Measurements from ENCODE around the gene MYOM1. TPM values are rescaled to one million over a fixed set of nuclear protein-coding genes. Genes with fewer than 3 reads are reported as not detected.
A peak's percentile ranks its signal among the peaks of the same experiment; 100 is the strongest.
"Not testable (repeated sequence)": the region's sequence is repeated elsewhere in the genome, so short reads cannot be mapped to it uniquely, and the experiment has no call there.

Gene MYOM1
- total RNA-seq, 1 donor from 2014 or later = 0.57 TPM

GRCh38 chr18:3066341-3067110 lies 153.2 kb downstream of the MYOM1 start:
- Mint-ChIP-seq H3K27ac (ENCODE audit: unreplicated experiment) (no peak overlapping the region), H3K27me3 (ENCODE audit: low read depth, unreplicated experiment) (peaks cover 5% of the 10 kb centered on the region), H3K4me3 (ENCODE audit: unreplicated experiment) (no peak overlapping the region), H3K9me3 (ENCODE audit: unreplicated experiment) (no peaks in the 10 kb centered on the region), H3K36me3 (ENCODE audit: low read depth, unreplicated experiment) (no peaks in the 10 kb centered on the region), H3K4me1 (ENCODE audit: low read depth, unreplicated experiment) (no peaks in the 10 kb centered on the region)
- no peak overlapping the region for H3K27ac ChIP-seq (ENCODE audit: low read depth, low read length)
- no peaks in the 10 kb centered on the region for H3K79me2 ChIP-seq (ENCODE audit: insufficient read depth, low read length)
- FAIRE-seq (no peak), DNase-seq (ENCODE audit: low read depth) (no peak)
- H3K4me2 ChIP-seq (ENCODE audit: low read length) = no peak overlapping the region
- H4K20me1 ChIP-seq (ENCODE audit: insufficient read depth, low read length) = no peaks in the 10 kb centered on the region
- H3K27me3 ChIP-seq (ENCODE audit: insufficient read depth, low read length) = no peaks in the 10 kb centered on the region
- H2AFZ ChIP-seq (ENCODE audit: low read depth, low read length) = no peak overlapping the region
- H3K9ac ChIP-seq (ENCODE audit: low read length) = no peak overlapping the region
- TF ChIP-seq EZH2 (IDR thresholded peaks at IDR 0.05; ENCODE audit: insufficient read depth, low read length) = no peak
- TF ChIP-seq, protein P1, sequence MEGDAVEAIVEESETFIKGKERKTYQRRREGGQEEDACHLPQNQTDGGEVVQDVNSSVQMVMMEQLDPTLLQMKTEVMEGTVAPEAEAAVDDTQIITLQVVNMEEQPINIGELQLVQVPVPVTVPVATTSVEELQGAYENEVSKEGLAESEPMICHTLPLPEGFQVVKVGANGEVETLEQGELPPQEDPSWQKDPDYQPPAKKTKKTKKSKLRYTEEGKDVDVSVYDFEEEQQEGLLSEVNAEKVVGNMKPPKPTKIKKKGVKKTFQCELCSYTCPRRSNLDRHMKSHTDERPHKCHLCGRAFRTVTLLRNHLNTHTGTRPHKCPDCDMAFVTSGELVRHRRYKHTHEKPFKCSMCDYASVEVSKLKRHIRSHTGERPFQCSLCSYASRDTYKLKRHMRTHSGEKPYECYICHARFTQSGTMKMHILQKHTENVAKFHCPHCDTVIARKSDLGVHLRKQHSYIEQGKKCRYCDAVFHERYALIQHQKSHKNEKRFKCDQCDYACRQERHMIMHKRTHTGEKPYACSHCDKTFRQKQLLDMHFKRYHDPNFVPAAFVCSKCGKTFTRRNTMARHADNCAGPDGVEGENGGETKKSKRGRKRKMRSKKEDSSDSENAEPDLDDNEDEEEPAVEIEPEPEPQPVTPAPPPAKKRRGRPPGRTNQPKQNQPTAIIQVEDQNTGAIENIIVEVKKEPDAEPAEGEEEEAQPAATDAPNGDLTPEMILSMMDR (IDR thresholded peaks at IDR 0.05; ENCODE audit: insufficient read depth, low read depth, low read length) = no peak
- no peaks in the 10 kb centered on the region for H3K4me1 ChIP-seq (ENCODE audit: insufficient read depth, low read length)
- no peaks in the 10 kb centered on the region for H3K36me3 ChIP-seq (ENCODE audit: insufficient read depth, low read length)
- no peaks in the 10 kb centered on the region for H3K9me3 ChIP-seq (ENCODE audit: insufficient read depth, low read depth, low read length)
- H3K4me3 ChIP-seq (ENCODE audit: insufficient read depth, low read depth, low read length) = no peak overlapping the region

GRCh38 chr18:3063766-3064165 lies 156.0 kb downstream of the MYOM1 start:
- not testable (repeated sequence) for H3K27me3 Mint-ChIP-seq (ENCODE audit: low read depth, unreplicated experiment); H3K27me3 ChIP-seq (ENCODE audit: insufficient read depth, low read length); H3K27ac Mint-ChIP-seq (ENCODE audit: unreplicated experiment); H3K36me3 Mint-ChIP-seq (ENCODE audit: low read depth, unreplicated experiment); H2AFZ ChIP-seq (ENCODE audit: low read depth, low read length); H4K20me1 ChIP-seq (ENCODE audit: insufficient read depth, low read length); H3K79me2 ChIP-seq (ENCODE audit: insufficient read depth, low read length); H3K4me1 ChIP-seq (ENCODE audit: insufficient read depth, low read length); H3K9ac ChIP-seq (ENCODE audit: low read length); H3K4me3 Mint-ChIP-seq (ENCODE audit: unreplicated experiment); H3K9me3 ChIP-seq (ENCODE audit: insufficient read depth, low read depth, low read length); H3K4me1 Mint-ChIP-seq (ENCODE audit: low read depth, unreplicated experiment); H3K27ac ChIP-seq (ENCODE audit: low read depth, low read length); H3K36me3 ChIP-seq (ENCODE audit: insufficient read depth, low read length); FAIRE-seq; H3K4me3 ChIP-seq (ENCODE audit: insufficient read depth, low read depth, low read length); DNase-seq (ENCODE audit: low read depth); H3K4me2 ChIP-seq (ENCODE audit: low read length); H3K9me3 Mint-ChIP-seq (ENCODE audit: unreplicated experiment)

DNA sequence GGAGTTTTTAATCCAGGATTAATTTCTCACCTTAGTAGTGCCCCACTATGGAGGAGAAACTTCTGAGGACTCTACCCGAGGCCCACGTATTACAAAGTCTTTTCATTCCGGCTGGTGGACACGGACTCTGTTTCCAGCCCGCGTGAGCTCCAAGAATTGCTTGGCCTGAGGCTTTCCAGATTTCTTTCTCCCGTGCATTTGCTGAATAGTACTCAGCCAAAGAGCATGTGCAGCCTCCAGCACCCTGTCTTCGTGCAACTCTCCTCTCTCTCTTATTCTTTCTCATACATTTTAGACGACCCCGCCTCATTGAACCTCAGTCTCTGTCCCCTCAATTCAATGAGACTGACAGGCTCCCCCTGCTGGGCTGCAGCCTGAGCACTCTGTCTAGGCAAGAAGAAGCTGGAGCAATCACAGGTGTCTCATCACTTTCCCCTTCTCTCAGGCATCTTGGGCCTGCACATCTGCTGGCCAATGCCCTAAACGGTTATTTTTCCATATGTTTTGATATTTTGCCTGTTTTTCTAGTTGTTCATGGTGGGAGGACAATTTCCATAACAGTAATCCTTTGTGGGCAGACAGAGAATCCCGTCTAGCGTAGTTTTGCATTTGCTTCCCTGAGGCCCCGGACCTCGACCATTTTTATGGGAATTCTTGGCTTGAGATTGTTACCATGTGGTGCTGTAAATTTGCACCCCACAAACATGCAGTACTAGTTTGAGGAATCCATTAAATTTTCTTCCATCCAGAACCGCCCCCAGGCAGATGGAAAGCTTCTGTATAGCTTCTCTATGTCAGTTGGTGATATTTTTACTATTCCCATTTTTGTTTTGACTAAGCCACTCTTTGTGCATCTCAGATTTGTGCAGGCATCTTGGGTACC lies 156.7 kb downstream of the MYOM1 start:
- Histone ChIP-seq H3K9me3 (ENCODE audit: insufficient read depth, low read depth, low read length) (no peaks in the 10 kb centered on the region), H3K27ac (ENCODE audit: low read depth, low read length) (no peak overlapping the region), H3K79me2 (ENCODE audit: insufficient read depth, low read length) (no peaks in the 10 kb centered on the region), H3K27me3 (ENCODE audit: insufficient read depth, low read length) (no peaks in the 10 kb centered on the region), H3K4me1 (ENCODE audit: insufficient read depth, low read length) (no peaks in the 10 kb centered on the region), H3K4me2 (ENCODE audit: low read length) (peak overlapping the region; percentile 34), H3K9ac (ENCODE audit: low read length) (no peak overlapping the region), H4K20me1 (ENCODE audit: insufficient read depth, low read length) (no peaks in the 10 kb centered on the region), H2AFZ (ENCODE audit: low read depth, low read length) (no peak overlapping the region), H3K4me3 (ENCODE audit: insufficient read depth, low read depth, low read length) (no peak overlapping the region), H3K36me3 (ENCODE audit: insufficient read depth, low read length) (no peaks in the 10 kb centered on the region)
- H3K4me1 Mint-ChIP-seq (ENCODE audit: low read depth, unreplicated experiment) = no peaks in the 10 kb centered on the region
- TF ChIP-seq, protein P1 (IDR thresholded peaks at IDR 0.05; ENCODE audit: insufficient read depth, low read depth, low read length) = peak; percentile 48
- no peak for TF ChIP-seq EZH2 (IDR thresholded peaks at IDR 0.05; ENCODE audit: insufficient read depth, low read length)
- no peaks in the 10 kb centered on the region for H3K9me3 Mint-ChIP-seq (ENCODE audit: unreplicated experiment)
- H3K4me3 Mint-ChIP-seq (ENCODE audit: unreplicated experiment) = no peak overlapping the region
- DNase-seq (ENCODE audit: low read depth) = no peak
- peaks cover 5% of the 10 kb centered on the region for H3K27me3 Mint-ChIP-seq (ENCODE audit: low read depth, unreplicated experiment)
- no peaks in the 10 kb centered on the region for H3K36me3 Mint-ChIP-seq (ENCODE audit: low read depth, unreplicated experiment)
- no peak overlapping the region for H3K27ac Mint-ChIP-seq (ENCODE audit: unreplicated experiment)
- FAIRE-seq = no peak

All from astrocyte (in vitro differentiated cells and primary cell).